ENCODE results near the gene VAMP2. TPM values are rescaled to one million over a fixed set of nuclear protein-coding genes. Genes with fewer than 3 reads are reported as not detected.

The VAMP2 gene
- total RNA-seq, 1 experiment from 2014 or later, result 5.0 TPM

- peak; percentile 39 for ATAC-seq
- Histone ChIP-seq H3K4me2 (ENCODE audit: low read length) (peak overlapping the region; percentile 92), H3K9me3 (ENCODE audit: low read length) (no peaks in the 10 kb centered on the region), H3K79me2 (ENCODE audit: low read length) (no peaks in the 10 kb centered on the region), H3K4me3 (ENCODE audit: low read length) (peak overlapping the region; percentile 72), H3K27ac (ENCODE audit: low read length) (peak overlapping the region; percentile 94), H3F3A (ENCODE audit: low read length, unreplicated experiment) (peaks cover 3% of the 10 kb centered on the region), H3K9me2 (replicated peaks; ENCODE audit: low read length) (no peaks in the 10 kb centered on the region), H3K9ac (ENCODE audit: low read length) (peak overlapping the region; percentile 82), H4K20me1 (ENCODE audit: low read length) (peaks cover 3% of the 10 kb centered on the region), H3K36me3 (ENCODE audit: low read depth, low read length) (no peaks in the 10 kb centered on the region), H2AFZ (ENCODE audit: low read length) (peak overlapping the region; percentile 65), H3K4me1 (ENCODE audit: insufficient read depth, low read length) (peaks cover 15% of the 10 kb centered on the region; the same call in 1 of the 2 replicates), H3K27me3 (ENCODE audit: low read length) (no peaks in the 10 kb centered on the region)
- TSS peak; percentile 71 for BruUV-seq (replicated peaks)
- intact Hi-C loops (cut with micrococcal nuclease), result loop anchor here (1.0 to 2.0 kb wide), 3 partner anchors 59 to 232 kb away; no protein-coding TSS in a partner anchor
- ChIA-PET POLR2A (ENCODE audit: unreplicated experiment) (interaction anchor here (1.7 kb wide), 1 partner anchor 54 kb away, joined by 6 read pairs; no protein-coding TSS in a partner anchor), CTCF (interaction anchor here (0.6 to 1.0 kb wide), 4 partner anchors 19 to 78 kb away, joined by 3 to 7 read pairs (median 6); partner anchors contain the start of gene ALOX12B)
- TF ChIP-seq EZH2phosphoT487 (IDR thresholded peaks at IDR 0.05; ENCODE audit: borderline replicate concordance, low read length) (no peak), CTCF (conservative IDR thresholded peaks at IDR 0.05; ENCODE audit: low read depth, low read length) (peak; percentile 79)
- DNase-seq, result peak; percentile 77
Measured at GRCh38 chr17:8118769-8119580, 43.8 kb downstream of the VAMP2 start.

GRCh38 chr17:8117980-8118768 lies 44.6 kb downstream of the VAMP2 start, which contains the start of gene ALOXE3:
Gene ALOXE3 (minus strand): TSS chr17:8118514. CDS start chr17:8117990, 524 bp downstream.
- CTCF ChIA-PET, result interaction anchor here (0.6 to 1.0 kb wide), 2 partner anchors 58 to 77 kb away, joined by 5 to 6 read pairs; no protein-coding TSS in a partner anchor
- TSS peak; percentile 22 for BruUV-seq (replicated peaks)

More at GRCh38 chr17:8117980-8118768, 44.6 kb downstream of the VAMP2 start, which contains the start of gene ALOXE3:
- Histone ChIP-seq H3K27ac (ENCODE audit: low read length) (peak within 1 kb of the TSS; percentile 94), H4K20me1 (ENCODE audit: low read length) (peaks cover 3% of the 10 kb centered on the region), H3K4me3 (ENCODE audit: low read length) (peak within 1 kb of the TSS; percentile 72), H3K9me3 (ENCODE audit: low read length) (no peaks in the 10 kb centered on the region), H3K36me3 (ENCODE audit: low read depth, low read length) (no peaks in the 10 kb centered on the region), H3K79me2 (ENCODE audit: low read length) (no peaks in the 10 kb centered on the region), H3F3A (ENCODE audit: low read length, unreplicated experiment) (peaks cover 3% of the 10 kb centered on the region), H3K9me2 (replicated peaks; ENCODE audit: low read length) (no peaks in the 10 kb centered on the region), H3K4me1 (ENCODE audit: insufficient read depth, low read length) (peaks cover 12% of the 10 kb centered on the region; the same call in 1 of the 2 replicates), H3K27me3 (ENCODE audit: low read length) (no peaks in the 10 kb centered on the region), H2AFZ (ENCODE audit: low read length) (peak within 1 kb of the TSS; percentile 65), H3K9ac (ENCODE audit: low read length) (peak within 1 kb of the TSS; percentile 82), H3K4me2 (ENCODE audit: low read length) (peak within 1 kb of the TSS; percentile 92)
- peak; percentile 42 for ATAC-seq
- no peak for TF ChIP-seq EZH2 (IDR thresholded peaks at IDR 0.05; ENCODE audit: low read length, unreplicated experiment)
- no peak for TF ChIP-seq EZH2phosphoT487 (IDR thresholded peaks at IDR 0.05; ENCODE audit: borderline replicate concordance, low read length)
- TF ChIP-seq CTCF (conservative IDR thresholded peaks at IDR 0.05; ENCODE audit: low read depth, low read length), result no peak
- intact Hi-C loops (cut with micrococcal nuclease), result loop anchor here (1.0 to 2.0 kb wide), 2 partner anchors 58 to 231 kb away; no protein-coding TSS in a partner anchor
- peak; percentile 90 for DNase-seq
- POLR2A ChIA-PET (ENCODE audit: unreplicated experiment), result interaction anchor here (1.7 kb wide), 1 partner anchor 55 kb away, joined by 6 read pairs; no protein-coding TSS in a partner anchor

Measured in PC-3 (cell line).